ENCODE results near the gene ZC3H12C. TPM values are rescaled to one million over a fixed set of nuclear protein-coding genes. Genes with fewer than 3 reads are reported as not detected.
"Not testable (repeated sequence)": the region's sequence is repeated elsewhere in the genome, so short reads cannot be mapped to it uniquely, and the experiment has no call there.

ZC3H12C gene
- total RNA-seq, 2 experiments from 2014 or later, result 0.05 to 0.17 TPM

DNA sequence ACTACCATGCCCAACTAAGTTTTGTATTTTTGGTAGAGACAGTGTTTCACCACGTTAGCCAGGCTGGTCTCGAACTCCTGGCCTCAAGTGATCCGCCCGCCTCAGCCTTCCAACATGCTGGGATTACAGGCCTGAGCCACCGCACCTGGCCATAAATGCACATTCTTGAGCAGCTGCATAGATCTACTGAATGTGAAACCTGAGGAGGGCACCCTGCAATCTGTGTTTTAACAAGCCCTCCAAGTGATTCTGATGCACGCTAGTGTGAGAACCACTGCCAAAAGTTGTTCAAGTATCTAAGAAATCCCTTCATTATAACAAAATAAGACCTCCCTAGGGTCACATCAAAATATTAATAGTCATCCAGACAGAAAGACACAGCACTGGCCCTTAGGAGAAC lies 113.9 kb downstream of the ZC3H12C start:
- H3K4me3 Mint-ChIP-seq, result no peak overlapping the region
- Histone ChIP-seq H3K4me3 (ENCODE audit: low read length) (no peak overlapping the region), H3K9me3 (ENCODE audit: control insufficient read depth in 1 of 2, insufficient read depth in 1 of 2, low read length in 2 of 2) (no peaks in the 10 kb centered on the region), H3K4me1 (ENCODE audit: insufficient read depth, low read length) (no peaks in the 10 kb centered on the region), H3K27ac (ENCODE audit: low read depth in 1 of 2, low read length in 2 of 2) (no peak overlapping the region), H3K36me3 (ENCODE audit: insufficient read depth, low read length) (no peaks in the 10 kb centered on the region), H3K27me3 (ENCODE audit: control insufficient read depth in 1 of 2, insufficient read depth in 2 of 2, low read length in 2 of 2) (no peaks in the 10 kb centered on the region)
- no peaks in the 10 kb centered on the region for H3K36me3 Mint-ChIP-seq (ENCODE audit: low read depth)
- H3K27me3 Mint-ChIP-seq, result no peaks in the 10 kb centered on the region
- DNase-seq (no peak), ATAC-seq (ENCODE audit: poor library complexity) (no peak)
- ChIA-PET CTCF (no interaction called here), POLR2A (no interaction called here)
- intact Hi-C loops (cut with DNase I, micrococcal nuclease), result loop anchor here in 1 of 2 experiments (10.0 kb wide), 1 partner anchor 1238 kb away; no protein-coding TSS in a partner anchor
- H3K9me3 Mint-ChIP-seq, result no peaks in the 10 kb centered on the region
- H3K4me1 Mint-ChIP-seq (ENCODE audit: low read depth), result peaks cover 10% of the 10 kb centered on the region
- TF ChIP-seq, protein P1, sequence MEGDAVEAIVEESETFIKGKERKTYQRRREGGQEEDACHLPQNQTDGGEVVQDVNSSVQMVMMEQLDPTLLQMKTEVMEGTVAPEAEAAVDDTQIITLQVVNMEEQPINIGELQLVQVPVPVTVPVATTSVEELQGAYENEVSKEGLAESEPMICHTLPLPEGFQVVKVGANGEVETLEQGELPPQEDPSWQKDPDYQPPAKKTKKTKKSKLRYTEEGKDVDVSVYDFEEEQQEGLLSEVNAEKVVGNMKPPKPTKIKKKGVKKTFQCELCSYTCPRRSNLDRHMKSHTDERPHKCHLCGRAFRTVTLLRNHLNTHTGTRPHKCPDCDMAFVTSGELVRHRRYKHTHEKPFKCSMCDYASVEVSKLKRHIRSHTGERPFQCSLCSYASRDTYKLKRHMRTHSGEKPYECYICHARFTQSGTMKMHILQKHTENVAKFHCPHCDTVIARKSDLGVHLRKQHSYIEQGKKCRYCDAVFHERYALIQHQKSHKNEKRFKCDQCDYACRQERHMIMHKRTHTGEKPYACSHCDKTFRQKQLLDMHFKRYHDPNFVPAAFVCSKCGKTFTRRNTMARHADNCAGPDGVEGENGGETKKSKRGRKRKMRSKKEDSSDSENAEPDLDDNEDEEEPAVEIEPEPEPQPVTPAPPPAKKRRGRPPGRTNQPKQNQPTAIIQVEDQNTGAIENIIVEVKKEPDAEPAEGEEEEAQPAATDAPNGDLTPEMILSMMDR (IDR thresholded peaks at IDR 0.05), result no peak
- H3K27ac Mint-ChIP-seq, result no peak overlapping the region

DNA sequence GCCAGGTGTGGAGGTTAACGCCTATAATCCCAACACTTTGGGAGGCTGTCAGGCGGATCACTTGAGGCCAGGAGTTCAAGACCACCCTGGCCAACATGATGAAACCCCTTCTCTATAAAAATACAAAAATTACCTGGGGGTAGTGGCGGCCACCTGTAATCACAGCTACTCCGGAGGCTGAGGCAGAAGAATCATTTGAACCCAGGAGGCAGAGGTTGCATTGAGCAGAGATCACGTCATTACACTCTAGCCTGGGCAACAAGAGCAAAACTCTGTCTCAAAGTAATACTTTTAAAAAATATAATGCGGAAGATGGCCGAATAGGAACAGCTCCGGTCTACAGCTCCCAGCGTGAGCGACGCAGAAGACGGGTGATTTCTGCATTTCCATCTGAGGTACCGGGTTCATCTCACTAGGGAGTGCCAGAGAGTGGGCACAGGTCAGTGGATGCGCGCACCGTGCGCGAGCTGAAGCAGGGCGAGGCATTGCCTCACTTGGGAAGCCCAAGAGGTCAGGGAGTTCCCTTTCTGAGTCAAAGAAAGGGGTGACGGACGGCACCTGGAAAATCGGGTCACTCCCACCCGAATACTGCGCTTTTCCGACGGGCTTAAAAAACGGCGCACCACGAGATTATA lies 115.6 kb downstream of the ZC3H12C start:
- H3K4me3 ChIP-seq (ENCODE audit: low read length), result peak overlapping the region; percentile 28
- Mint-ChIP-seq H3K4me3 (peak overlapping the region; percentile 85), H3K27ac (peak overlapping the region; percentile 42)
- peak in 2 of 14 experiments; percentile 19 to 23 for DNase-seq
- H3K27me3 ChIP-seq (ENCODE audit: control insufficient read depth in 1 of 2, insufficient read depth in 2 of 2, low read length in 2 of 2); H3K9me3 ChIP-seq (ENCODE audit: control insufficient read depth in 1 of 2, insufficient read depth in 1 of 2, low read length in 2 of 2); H3K4me1 ChIP-seq (ENCODE audit: insufficient read depth, low read length); H3K36me3 ChIP-seq (ENCODE audit: insufficient read depth, low read length); H3K27me3 Mint-ChIP-seq; H3K27ac ChIP-seq (ENCODE audit: low read depth in 1 of 2, low read length in 2 of 2); H3K36me3 Mint-ChIP-seq (ENCODE audit: low read depth); ATAC-seq (ENCODE audit: poor library complexity); H3K4me1 Mint-ChIP-seq (ENCODE audit: low read depth); CTCF ChIA-PET; H3K9me3 Mint-ChIP-seq: not testable (repeated sequence)
- intact Hi-C loops (cut with DNase I, micrococcal nuclease), result loop anchor here in 1 of 2 experiments (10.0 kb wide), 1 partner anchor 1236 kb away; no protein-coding TSS in a partner anchor
- POLR2A ChIA-PET, result interaction anchor here (0.5 kb wide), 1 partner anchor 220 kb away, joined by 3 read pairs; the partner anchor contains the start of gene FDX1

DNA sequence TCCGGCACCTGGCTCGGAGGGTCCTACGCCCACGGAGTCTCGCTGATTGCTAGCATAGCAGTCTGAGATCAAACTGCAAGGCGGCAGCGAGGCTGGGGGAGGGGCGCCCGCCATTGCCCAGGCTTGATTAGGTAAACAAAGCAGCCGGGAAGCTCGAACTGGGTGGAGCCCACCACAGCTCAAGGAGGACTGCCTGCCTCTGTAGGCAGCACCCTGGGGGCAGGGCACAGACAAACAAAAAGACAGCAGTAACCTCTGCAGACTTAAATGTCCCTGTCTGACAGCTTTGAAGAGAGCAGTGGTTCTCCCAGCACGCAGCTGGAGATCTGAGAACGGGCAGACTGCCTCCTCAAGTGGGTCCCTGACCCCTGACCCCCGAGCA lies 116.1 kb downstream of the ZC3H12C start:
- not testable (repeated sequence) for ATAC-seq (ENCODE audit: poor library complexity)
- intact Hi-C loops (cut with DNase I, micrococcal nuclease), result loop anchor here in 1 of 2 experiments (10.0 kb wide), 1 partner anchor 1235 kb away; no protein-coding TSS in a partner anchor
- POLR2A ChIA-PET, result interaction anchor here (0.5 kb wide), 1 partner anchor 220 kb away, joined by 3 read pairs; the partner anchor contains the start of gene FDX1

DNA sequence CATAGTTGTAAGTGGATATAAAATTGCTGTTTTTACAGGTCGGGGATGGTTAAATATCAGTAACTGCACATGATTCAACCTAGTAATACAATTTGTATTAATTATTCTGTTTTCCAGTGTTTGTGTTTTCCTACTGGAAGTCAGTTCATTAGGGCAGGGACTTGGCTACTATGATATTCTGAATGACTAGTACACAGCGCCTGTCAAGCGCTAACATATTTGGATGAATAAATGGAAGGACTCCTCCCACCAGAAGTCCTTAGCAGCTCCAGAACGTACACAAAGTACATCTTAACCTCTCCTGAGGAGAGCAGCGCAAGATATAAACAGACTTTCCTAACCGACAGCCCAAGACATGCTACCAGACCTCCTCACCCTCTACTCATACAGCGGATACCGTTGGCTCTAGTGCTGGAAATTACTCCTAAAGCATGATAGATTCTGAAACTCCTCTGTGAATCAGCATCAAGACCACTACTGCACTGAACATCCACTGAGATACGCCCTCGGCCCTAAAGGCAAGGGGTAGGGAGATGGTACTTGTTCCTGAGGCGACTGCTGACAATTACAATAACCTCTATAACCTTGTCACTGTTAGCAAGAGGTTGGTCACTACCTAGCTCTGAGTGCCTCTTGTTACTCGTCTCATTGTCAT lies 124.2 kb downstream of the ZC3H12C start:
- Mint-ChIP-seq H3K27me3 (no peaks in the 10 kb centered on the region), H3K36me3 (ENCODE audit: low read depth) (no peaks in the 10 kb centered on the region), H3K4me1 (ENCODE audit: low read depth) (no peaks in the 10 kb centered on the region), H3K4me3 (no peak overlapping the region), H3K27ac (no peak overlapping the region), H3K9me3 (no peaks in the 10 kb centered on the region)
- H3K4me3 ChIP-seq (ENCODE audit: low read length), result no peak overlapping the region
- TF ChIP-seq, protein P1 (IDR thresholded peaks at IDR 0.05), result no peak
- H3K36me3 ChIP-seq (ENCODE audit: insufficient read depth, low read length), result no peaks in the 10 kb centered on the region
- CTCF ChIA-PET, result no interaction called here
- no peaks in the 10 kb centered on the region for H3K9me3 ChIP-seq (ENCODE audit: control insufficient read depth in 1 of 2, insufficient read depth in 1 of 2, low read length in 2 of 2)
- POLR2A ChIA-PET, result no interaction called here
- no peak overlapping the region for H3K27ac ChIP-seq (ENCODE audit: low read depth in 1 of 2, low read length in 2 of 2)
- H3K4me1 ChIP-seq (ENCODE audit: insufficient read depth, low read length), result no peaks in the 10 kb centered on the region
- intact Hi-C loops (cut with DNase I, micrococcal nuclease), result no loop called here
- ATAC-seq (ENCODE audit: poor library complexity), result no peak
- no peaks in the 10 kb centered on the region for H3K27me3 ChIP-seq (ENCODE audit: control insufficient read depth in 1 of 2, insufficient read depth in 2 of 2, low read length in 2 of 2)
- DNase-seq, result no peak

More for the DNA sequence above, 116.1 kb downstream of the ZC3H12C start:
- H3K4me1 ChIP-seq (ENCODE audit: insufficient read depth, low read length); H3K27ac Mint-ChIP-seq; CTCF ChIA-PET; H3K9me3 ChIP-seq (ENCODE audit: control insufficient read depth in 1 of 2, insufficient read depth in 1 of 2, low read length in 2 of 2); H3K36me3 ChIP-seq (ENCODE audit: insufficient read depth, low read length); H3K4me1 Mint-ChIP-seq (ENCODE audit: low read depth); H3K36me3 Mint-ChIP-seq (ENCODE audit: low read depth); H3K9me3 Mint-ChIP-seq; H3K27me3 Mint-ChIP-seq; H3K27me3 ChIP-seq (ENCODE audit: control insufficient read depth in 1 of 2, insufficient read depth in 2 of 2, low read length in 2 of 2); H3K27ac ChIP-seq (ENCODE audit: low read depth in 1 of 2, low read length in 2 of 2): not testable (repeated sequence)
- H3K4me3 Mint-ChIP-seq, result peak overlapping the region; percentile 85
- peak in 6 of 14 experiments; percentile 4 to 46 (median 16) for DNase-seq
- H3K4me3 ChIP-seq (ENCODE audit: low read length), result peak overlapping the region; percentile 28
